IMR-90 (cell line): ENCODE results near the gene WHRN. TPM values are rescaled to one million over a fixed set of nuclear protein-coding genes. Genes with fewer than 3 reads are reported as not detected.

Experiments used
- ATAC-seq: fragments of 200-7000 bp; cut with Tn5 transposase; 2 replicates; pipeline ENCODE4 v1.9.1; 2020; ENCODE audit warnings: low read depth, mild to moderate bottlenecking, moderate library complexity
- BruUV-seq: library from RNA; stranded (reverse); fragments of 400-500 nt; replicated peaks from 2 replicates; lab custom pipeline; 2021; lab: Mats Ljungman, UMichigan
- CTCF ChIA-PET: fragments of 300-600 bp; formaldehyde crosslinking; extraction: SDS; loops from one replicate; lab custom pipeline; 2021; ENCODE audit warnings: antibody characterized with exemption; lab: Yijun Ruan, JAX
- POLR2A ChIA-PET: fragments of 300-600 bp; sonication (Branson Sonifier 250); formaldehyde crosslinking; loops from one replicate; lab custom pipeline; 2022; ENCODE audit warnings: antibody characterized with exemption; ENCODE audit not compliant: unreplicated experiment; lab: Charles Lee
- DNase-seq: peaks from one replicate; pipeline ENCODE4 v3.0.0; 2013
- H2AFZ ChIP-seq: replicated peaks from 2 replicates; pipeline ENCODE3; 2013; ENCODE audit warnings: low read length, mild to moderate bottlenecking; ENCODE audit not compliant: poor library complexity
- H2AK5ac ChIP-seq: 2 replicates; pipeline ENCODE4 v1.6.1; 2013; ENCODE audit warnings: low read depth, low read length, inconsistent platforms
- H2AK9ac ChIP-seq: replicated peaks from 2 replicates; pipeline ENCODE3; 2013; ENCODE audit warnings: mild to moderate bottlenecking, low read depth, low read length, moderate library complexity; ENCODE audit not compliant: poor library complexity
- H2BK120ac ChIP-seq: 2 replicates; pipeline ENCODE4 v1.6.1; 2013; ENCODE audit warnings: low read depth, low read length, inconsistent platforms
- H2BK15ac ChIP-seq: 3 replicates; pipeline ENCODE4 v1.6.1; 2013; ENCODE audit warnings: low read depth, low read length, inconsistent platforms
- H2BK20ac ChIP-seq: 2 replicates; pipeline ENCODE4 v1.6.1; 2013; ENCODE audit warnings: low read depth, mild to moderate bottlenecking, inconsistent platforms, low read length, moderate library complexity
- H2BK5ac ChIP-seq: 2 replicates; pipeline ENCODE4 v1.6.1; 2013; ENCODE audit warnings: mild to moderate bottlenecking, low read depth, low read length, inconsistent platforms; ENCODE audit not compliant: poor library complexity, severe bottlenecking
- H3K14ac ChIP-seq: replicated peaks from 2 replicates; pipeline ENCODE4 v1.6.1; 2013; ENCODE audit warnings: low read depth, low read length, inconsistent platforms
- H3K18ac ChIP-seq: 2 replicates; pipeline ENCODE4 v1.6.1; 2013; ENCODE audit warnings: low read depth, low read length, control low read depth
- H3K23ac ChIP-seq: 2 replicates; pipeline ENCODE4 v1.6.1; 2013; ENCODE audit warnings: low read depth, low read length, inconsistent platforms
- H3K27ac ChIP-seq: 2 replicates; pipeline ENCODE4 v1.5.1; 2013; ENCODE audit warnings: mild to moderate bottlenecking, control low read depth, low read length; ENCODE audit not compliant: insufficient read depth
- H3K27me3 ChIP-seq: 2 replicates; pipeline ENCODE4 v1.6.1; 2013; ENCODE audit warnings: low read length; ENCODE audit not compliant: control insufficient read depth, insufficient read depth
- H3K36me3 ChIP-seq: 2 replicates; pipeline ENCODE4 v1.6.1; 2013; ENCODE audit warnings: low read length, mixed read lengths; ENCODE audit not compliant: control insufficient read depth, insufficient read depth
- H3K4ac ChIP-seq: 2 replicates; pipeline ENCODE4 v1.6.1; 2013; ENCODE audit warnings: low read depth, low read length, inconsistent platforms
- H3K4me1 ChIP-seq: 2 replicates; pipeline ENCODE4 v1.6.1; 2013; ENCODE audit warnings: low read length, mixed read lengths; ENCODE audit not compliant: control insufficient read depth, insufficient read depth
- H3K4me2 ChIP-seq: 2 replicates; pipeline ENCODE4 v1.6.1; 2013; ENCODE audit warnings: low read depth, mild to moderate bottlenecking, control low read depth, low read length, moderate library complexity
- H3K4me3 ChIP-seq: 2 replicates; pipeline ENCODE4 v1.5.1; 2013; ENCODE audit warnings: low read depth, mild to moderate bottlenecking, control low read depth, low read length, moderate library complexity; ENCODE audit not compliant: insufficient read depth
- H3K56ac ChIP-seq: 2 replicates; pipeline ENCODE4 v1.6.1; 2013; ENCODE audit warnings: low read length, inconsistent platforms; ENCODE audit not compliant: insufficient read depth; ENCODE audit errors: extremely low read depth
- H3K79me1 ChIP-seq, 2 experiments: 2 replicates each; pipeline ENCODE4 v1.6.1; 2013; ENCODE audit warnings: low read length in 2 of 2, inconsistent platforms in 1 of 2, low read depth in 1 of 2
- H3K9ac ChIP-seq: 2 replicates; pipeline ENCODE4 v1.6.1; 2013; ENCODE audit warnings: low read depth, low read length, control low read depth
- H3K9me1 ChIP-seq: 2 replicates; pipeline ENCODE4 v1.6.1; 2013; ENCODE audit warnings: low read length, inconsistent platforms; ENCODE audit not compliant: insufficient read depth
- H3K9me3 ChIP-seq: 2 replicates; pipeline ENCODE4 v1.6.1; 2013; ENCODE audit warnings: low read length; ENCODE audit not compliant: control insufficient read depth, insufficient read depth
- H4K20me1 ChIP-seq: 2 replicates; pipeline ENCODE4 v1.6.1; 2013; ENCODE audit warnings: low read length, inconsistent platforms; ENCODE audit not compliant: insufficient read depth
- H4K5ac ChIP-seq: 2 replicates; pipeline ENCODE4 v1.6.1; 2013; ENCODE audit warnings: mild to moderate bottlenecking, low read depth, low read length, control low read depth
- H4K8ac ChIP-seq, 2 experiments: 2 replicates each; pipeline ENCODE4 v1.6.1; 2013; ENCODE audit warnings: low read depth in 2 of 2, low read length in 2 of 2, control low read depth in 1 of 2, inconsistent platforms in 1 of 2
- H4K91ac ChIP-seq: 2 replicates; pipeline ENCODE4 v1.6.1; 2013; ENCODE audit warnings: low read depth, low read length, inconsistent platforms; ENCODE audit not compliant: insufficient read depth
- BHLHE40 ChIP-seq: fragments of 150-350 bp; IDR thresholded peaks from 2 replicates; pipeline ENCODE4 v1.6.1; 2016; ENCODE audit warnings: mild to moderate bottlenecking, low read depth, low read length
- CEBPB ChIP-seq: IDR thresholded peaks from 2 replicates; pipeline ENCODE4 v1.6.1; 2012; ENCODE audit warnings: low read depth, low read length, improper control_type of control experiment
- CHD1 ChIP-seq: IDR thresholded peaks from 2 replicates; pipeline ENCODE4 v1.6.1; 2012; ENCODE audit warnings: low read depth, low read length, improper control_type of control experiment
- CTCF ChIP-seq: conservative IDR thresholded peaks from 2 replicates; pipeline ENCODE4 v1.5.1; 2012; ENCODE audit warnings: mild to moderate bottlenecking, low read depth, low read length, improper control_type of control experiment
- FOS ChIP-seq: fragments of 150-350 bp; IDR thresholded peaks from 2 replicates; pipeline ENCODE4 v1.6.1; 2016; ENCODE audit warnings: low read depth, low read length
- MAFK ChIP-seq: IDR thresholded peaks from 2 replicates; pipeline ENCODE4 v1.6.1; 2012; ENCODE audit warnings: low read depth, low read length, improper control_type of control experiment
- MAZ ChIP-seq: IDR thresholded peaks from 2 replicates; pipeline ENCODE4 v1.6.1; 2012; ENCODE audit warnings: low read depth, mild to moderate bottlenecking, low read length, improper control_type of control experiment, moderate library complexity, borderline replicate concordance
- MXI1 ChIP-seq: IDR thresholded peaks from 2 replicates; pipeline ENCODE4 v1.6.1; 2012; ENCODE audit warnings: low read depth, mild to moderate bottlenecking, low read length, moderate library complexity, borderline replicate concordance
- NFE2L2 ChIP-seq: fragments of 150-350 bp; IDR thresholded peaks from 2 replicates; pipeline ENCODE4 v1.6.1; 2016; ENCODE audit warnings: low read depth, mild to moderate bottlenecking, low read length
- POLR2A ChIP-seq: IDR thresholded peaks from 2 replicates; pipeline ENCODE4 v1.6.1; 2012; ENCODE audit warnings: mild to moderate bottlenecking, low read depth, low read length
- RAD21 ChIP-seq: IDR thresholded peaks from 2 replicates; pipeline ENCODE4 v1.6.1; 2012; ENCODE audit warnings: low read length, improper control_type of control experiment
- RCOR1 ChIP-seq: IDR thresholded peaks from 2 replicates; pipeline ENCODE4 v1.6.1; 2012; ENCODE audit warnings: mild to moderate bottlenecking, low read length, improper control_type of control experiment; ENCODE audit not compliant: insufficient replicate concordance
- RFX5 ChIP-seq: IDR thresholded peaks from 2 replicates; pipeline ENCODE4 v1.8.0; 2012; ENCODE audit warnings: low read depth, mild to moderate bottlenecking, low read length, moderate library complexity
- SMC3 ChIP-seq: fragments of 150-350 bp; IDR thresholded peaks from 2 replicates; pipeline ENCODE4 v1.6.1; 2016; ENCODE audit warnings: low read depth, mild to moderate bottlenecking, antibody characterized with exemption, low read length, moderate library complexity
- WGBS, 2 experiments: methylation state at CpG; one replicate each; pipeline versions ENCODE4 v1.1.5 to v1.1.7; 2013; ENCODE audit warnings: missing lambda C conversion rate in 2 of 2; ENCODE audit not compliant: insufficient read length in 1 of 2; ENCODE audit errors: extremely low coverage in 2 of 2; 5-methylcytosine and 5-hydroxymethylcytosine counted together
- dilution Hi-C: fragments of 300-500 bp; cut with HindIII; formaldehyde crosslinking; loops from one replicate; pipeline ENCODE4 v1.14.3; 2018; ENCODE audit warnings: low sequenced_read_pairs; ENCODE audit not compliant: unreplicated experiment
- in situ Hi-C: fragments of 300-500 bp; cut with MboI; formaldehyde crosslinking; loops from 3 replicates; pipeline ENCODE4 v1.14.3; 2019; ENCODE audit warnings: low sequenced_read_pairs, inconsistent platforms, mixed read lengths
- intact Hi-C: fragments of 100-400 bp; cut with micrococcal nuclease; formaldehyde crosslinking; loops from 2 replicates; pipeline ENCODE4 v1.10.0; 2022
- polyA plus RNA-seq, 3 experiments: library from polyadenylated mRNA; depleted of rRNA; stranded (reverse); fragments of >200 nt; gene quantifications; 2 replicates each; pipeline ENCODE4 v1.2.3, GENCODE V29; 2012; ENCODE audit warnings: low replicate concordance in 1 of 3
- total RNA-seq: library from RNA; depleted of rRNA; stranded (reverse); fragments of >200 nt; gene quantifications from 2 replicates; pipeline ENCODE4 v1.2.3, GENCODE V29; 2012
- TF ChIP-seq, protein P1 (sequence below): fragments of 150-350 bp; IDR thresholded peaks from 2 replicates; pipeline ENCODE4 v1.6.1; 2017; ENCODE audit warnings: mild to moderate bottlenecking, antibody characterized with exemption, low read length, low read depth
- TF ChIP-seq, protein P2 (sequence below): fragments of 150-350 bp; IDR thresholded peaks from 2 replicates; pipeline ENCODE4 v1.6.1; 2016; ENCODE audit warnings: low read depth, mild to moderate bottlenecking, low read length, moderate library complexity, borderline replicate concordance

WHRN gene
- total and polyA plus RNA-seq, 2 of the 4 experiments (the other 2 are of a cell fraction), result 0.18 to 2.6 TPM

- no peak overlapping the region for H3K14ac ChIP-seq
- no peak for TF ChIP-seq CTCF
- no peak for TF ChIP-seq MXI1
- TF ChIP-seq RAD21, result no peak
- TF ChIP-seq, protein P1, sequence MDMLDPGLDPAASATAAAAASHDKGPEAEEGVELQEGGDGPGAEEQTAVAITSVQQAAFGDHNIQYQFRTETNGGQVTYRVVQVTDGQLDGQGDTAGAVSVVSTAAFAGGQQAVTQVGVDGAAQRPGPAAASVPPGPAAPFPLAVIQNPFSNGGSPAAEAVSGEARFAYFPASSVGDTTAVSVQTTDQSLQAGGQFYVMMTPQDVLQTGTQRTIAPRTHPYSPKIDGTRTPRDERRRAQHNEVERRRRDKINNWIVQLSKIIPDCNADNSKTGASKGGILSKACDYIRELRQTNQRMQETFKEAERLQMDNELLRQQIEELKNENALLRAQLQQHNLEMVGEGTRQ, result no peak
- no peak for TF ChIP-seq RFX5
- no peak for TF ChIP-seq MAFK
- TF ChIP-seq CEBPB, result no peak
- no peak for TF ChIP-seq MAZ
- TF ChIP-seq POLR2A, result no peak
- no peak for TF ChIP-seq RCOR1
- no peak for TF ChIP-seq FOS
- TF ChIP-seq CHD1, result no peak
- TF ChIP-seq BHLHE40, result no peak
- no peak for TF ChIP-seq SMC3
- TF ChIP-seq, protein P2, sequence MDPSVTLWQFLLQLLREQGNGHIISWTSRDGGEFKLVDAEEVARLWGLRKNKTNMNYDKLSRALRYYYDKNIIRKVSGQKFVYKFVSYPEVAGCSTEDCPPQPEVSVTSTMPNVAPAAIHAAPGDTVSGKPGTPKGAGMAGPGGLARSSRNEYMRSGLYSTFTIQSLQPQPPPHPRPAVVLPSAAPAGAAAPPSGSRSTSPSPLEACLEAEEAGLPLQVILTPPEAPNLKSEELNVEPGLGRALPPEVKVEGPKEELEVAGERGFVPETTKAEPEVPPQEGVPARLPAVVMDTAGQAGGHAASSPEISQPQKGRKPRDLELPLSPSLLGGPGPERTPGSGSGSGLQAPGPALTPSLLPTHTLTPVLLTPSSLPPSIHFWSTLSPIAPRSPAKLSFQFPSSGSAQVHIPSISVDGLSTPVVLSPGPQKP, result no peak
- TF ChIP-seq NFE2L2, result no peak
- 100% methylated on average over 4 of the region's 8 CpGs; no CpG with 5 or more reads in 1 of the 2 experiments for WGBS, 2 experiments
- intact Hi-C loops, result no loop called here
- H2AK9ac ChIP-seq, result no peak overlapping the region
- H3K79me1 ChIP-seq, result no peaks in the 10 kb centered on the region
- no peak overlapping the region for H4K8ac ChIP-seq
- no peak overlapping the region for H2BK15ac ChIP-seq
- H3K9me1 ChIP-seq, result peaks cover 3% of the 10 kb centered on the region; the same call in 1 of the 2 replicates
- peaks cover 8% of the 10 kb centered on the region; the same call in 1 of the 2 replicates for H3K4me1 ChIP-seq
- H4K20me1 ChIP-seq, result 0 out of 2 replicates have a peak, but pooled peaks cover 4% of the 10 kb centered on the region
- H4K91ac ChIP-seq, result no peak overlapping the region
- POLR2A ChIA-PET, result no interaction called here
- H3K36me3 ChIP-seq, result no peaks in the 10 kb centered on the region
- CTCF ChIA-PET, result no interaction called here
- no peak overlapping the region for H3K18ac ChIP-seq
- no peak overlapping the region for H2BK120ac ChIP-seq
- BruUV-seq, result no TSS peak
- H3K4ac ChIP-seq, result no peak overlapping the region
- dilution Hi-C loops, result no loop called here
- no peak overlapping the region for H3K4me2 ChIP-seq
- no peaks in the 10 kb centered on the region for H3K9me3 ChIP-seq
- H3K4me3 ChIP-seq, result no peak overlapping the region
- in situ Hi-C loops, result loop anchor here (10.0 kb wide), 1 partner anchor 604 kb away; no protein-coding TSS in a partner anchor
- no peak overlapping the region for H4K5ac ChIP-seq
- H3K27ac ChIP-seq, result no peak overlapping the region
- DNase-seq (no peak), ATAC-seq (no peak)
- no peak overlapping the region for H2AFZ ChIP-seq
- no peak overlapping the region for H2AK5ac ChIP-seq
- no peak overlapping the region for H2BK20ac ChIP-seq
- peaks cover 10% of the 10 kb centered on the region; the same call in 1 of the 2 replicates for H3K27me3 ChIP-seq
- no peak overlapping the region for H3K56ac ChIP-seq
- H3K9ac ChIP-seq, result no peak overlapping the region
- no peak overlapping the region for H3K23ac ChIP-seq
- no peak overlapping the region for H2BK5ac ChIP-seq
Observed at GRCh38 chr9:114410910-114411309, 94.4 kb downstream of the WHRN start.
